Heart left ventricle (tissue), 16 donors: ENCODE measurements around the gene TTLL5. TPM values are rescaled to one million over a fixed set of nuclear protein-coding genes. Genes with fewer than 3 reads are reported as not detected.

ENCODE experiments used
- ATAC-seq, 4 donors: fragments of 200-7000 bp; cut with Tn5 transposase; one replicate each; pipeline ENCODE4 v1.9.1; 2020 to 2022; ENCODE audit warnings: moderate library complexity in 4 of 4, mild to moderate bottlenecking in 3 of 4, moderate number of reproducible peaks in 1 of 4
- DNase-seq, 5 donors: peaks; one replicate each; pipeline ENCODE4 v3.0.0-alpha.2; 2020
- H3K27ac ChIP-seq, 12 donors: fragments of 200-600 bp; sonication (generic) in 4 of 12; one replicate each; pipeline versions ENCODE4 v1.5.0 to v1.8.0; 2016 to 2022; ENCODE audit warnings: mild to moderate bottlenecking in 2 of 12
- H3K27me3 ChIP-seq, 9 donors: fragments of 200-600 bp; sonication (generic) in 2 of 9; one replicate each; pipeline versions ENCODE4 v1.5.1 to v1.8.0; 2016 to 2022; ENCODE audit warnings: mild to moderate bottlenecking in 3 of 9
- H3K36me3 ChIP-seq, 9 donors: fragments of 200-600 bp; sonication (generic) in 2 of 9; one replicate each; pipeline versions ENCODE4 v1.5.0 to v1.8.0; 2018 to 2022; ENCODE audit warnings: mild to moderate bottlenecking in 2 of 9
- H3K4me1 ChIP-seq, 12 donors: fragments of 200-600 bp; sonication (generic) in 4 of 12; one replicate each; pipeline versions ENCODE4 v1.5.0 to v1.8.0; 2016 to 2022; ENCODE audit warnings: mild to moderate bottlenecking in 3 of 12
- H3K4me3 ChIP-seq, 12 donors: fragments of 200-600 bp; sonication (generic) in 4 of 12; one replicate each; pipeline versions ENCODE4 v1.5.0 to v1.8.0; 2017 to 2022; ENCODE audit warnings: mild to moderate bottlenecking in 9 of 12, moderate library complexity in 4 of 12
- H3K9me3 ChIP-seq, 12 donors: fragments of 200-600 bp; sonication (generic) in 4 of 12; one replicate each; pipeline versions ENCODE4 v1.5.0 to v1.8.0; 2016 to 2022; ENCODE audit warnings: mild to moderate bottlenecking in 1 of 12
- POLR2A ChIP-seq, 2 donors: fragments of 450-650 bp; IDR thresholded peaks; one replicate each; pipeline ENCODE4 v1.6.1; 2017; ENCODE audit warnings: antibody characterized with exemption in 2 of 2, mild to moderate bottlenecking in 2 of 2, moderate library complexity in 2 of 2
- WGBS, 4 donors: extraction: QIAGEN DNeasy Blood & Tissue Kit in 2 of 4; methylation state at CpG; one replicate each; pipeline versions ENCODE4 v1.1.5 to v1.1.7; 2013 to 2018; 5-methylcytosine and 5-hydroxymethylcytosine counted together
- intact Hi-C, 10 donors: fragments of 100-400 bp; cut with DNase I; formaldehyde crosslinking; loops; one replicate each; pipeline versions ENCODE4 v1.11.1 to v1.14.2; 2022
- polyA plus RNA-seq, 2 donors: library from polyadenylated mRNA; stranded (reverse); fragments of 200-250 nt; gene quantifications; one replicate each; pipeline ENCODE4 v1.2.3, GENCODE V29; 2013
- total RNA-seq, 9 donors: library from RNA; depleted of rRNA in 2 of 9; stranded (reverse); fragments of >200 nt in 2 of 9; fragmentation: NEBNext Ultra II Directional in 3 of 9; extraction: Animal tissue kit (Norgen Biotek cat#: 25700) in 3 of 9; gene quantifications; one replicate each; pipeline versions ENCODE4 v1.1.0 to v1.2.4, GENCODE V29; 2016 to 2023
- TF ChIP-seq, protein P1 (sequence below), 12 donors: fragments of 200-600 bp; sonication (generic) in 4 of 12; IDR thresholded peaks; one replicate each; pipeline versions ENCODE4 v1.5.0 to v1.8.0; 2018 to 2022; ENCODE audit warnings: antibody characterized with exemption in 12 of 12, mild to moderate bottlenecking in 5 of 12
- donor health status: ischemic (EF 13 %, LVEDD 7.1; RV severe dilation, severe dysfunction).
- donor health status: healthy with polysubstance abuse.
- donor health status: DM: no; HTN: yes; CAD: no.
- donor health status: DM: no; HTN: no; CAD: no.
- donor health status: ischemic (EF 25% LVEDD 6.9; RV normal size, moderate dysfunction).
- donor health status: ischemic (EF 25% LVEDD 5.7; RV mildly dilated, moderate dysfunction).
- donor health status: healthy.
- donor health status: DM: yes; HTN: yes; CAD: no.
- donor health status: ischemic (EF 35%, LVEDD 5.7; RV mildly dilated, moderate dysfunction).
- donor health status: nonischemic (EF 11% LVEDD 7.7; RV severe dilation, severe dysfunction).
- donor health status: DM: yes; HTN: yes; CAD: no.
- donor health status: PGD.
- donor health status: ischemic (EF 29% LVEDD 5.4; RV normal size, mild dysfunction).
- donor health status: nonischemic (EF 23%, LVEDD 6.1; RV moderate dilation, normal function).

TTLL5 gene
- total and polyA plus RNA-seq, 11 donors: 6.2 to 24.6 (median 15.8) TPM

DNA sequence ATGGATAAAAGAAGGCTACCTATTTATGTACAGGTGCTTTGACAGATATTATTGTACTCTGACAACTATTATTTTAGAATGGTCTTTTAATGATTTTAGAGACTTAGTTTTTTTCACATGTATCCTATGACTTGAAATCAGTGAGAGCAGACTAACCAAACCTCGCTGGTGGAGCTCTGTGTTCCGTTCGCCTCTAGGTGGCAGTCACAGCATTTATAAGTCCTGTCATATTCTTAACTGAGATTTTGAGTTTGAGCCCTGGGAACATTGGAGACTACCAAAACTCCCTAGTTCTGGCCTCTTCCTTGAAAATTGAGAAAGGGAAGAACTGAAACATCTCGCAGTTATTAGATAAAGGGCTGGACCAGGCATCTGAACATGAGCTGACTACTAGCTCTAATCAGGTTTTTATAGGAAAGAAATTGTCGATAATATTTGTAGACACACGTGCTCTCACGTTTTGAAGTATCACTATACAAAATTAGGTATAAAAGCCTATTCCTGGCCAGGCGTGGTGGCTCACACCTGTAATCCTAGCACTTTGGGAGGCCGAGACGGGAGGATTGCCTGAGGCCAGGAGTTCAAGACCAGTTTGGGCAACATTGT is 48.3 kb downstream of the TTLL5 start:
- no peaks in the 10 kb centered on the region for H3K9me3 ChIP-seq
- 55 to 59% (median 57%) methylated on average over 10 of the region's 10 CpGs for WGBS, 4 donors
- no peak overlapping the region for H3K4me3 ChIP-seq
- peaks cover 0 to 29% (median 16%) of the 10 kb centered on the region in 9 donors for H3K36me3 ChIP-seq
- intact Hi-C loops: loop anchor here in 7 of 10 donors (1.0 to 10.0 kb wide), 11 partner anchors 83 to 678 kb away; partner anchors contain the start of gene TGFB3 (in 1 of the 7)
- TF ChIP-seq POLR2A (IDR thresholded peaks at IDR 0.05): no peak
- TF ChIP-seq, protein P1, sequence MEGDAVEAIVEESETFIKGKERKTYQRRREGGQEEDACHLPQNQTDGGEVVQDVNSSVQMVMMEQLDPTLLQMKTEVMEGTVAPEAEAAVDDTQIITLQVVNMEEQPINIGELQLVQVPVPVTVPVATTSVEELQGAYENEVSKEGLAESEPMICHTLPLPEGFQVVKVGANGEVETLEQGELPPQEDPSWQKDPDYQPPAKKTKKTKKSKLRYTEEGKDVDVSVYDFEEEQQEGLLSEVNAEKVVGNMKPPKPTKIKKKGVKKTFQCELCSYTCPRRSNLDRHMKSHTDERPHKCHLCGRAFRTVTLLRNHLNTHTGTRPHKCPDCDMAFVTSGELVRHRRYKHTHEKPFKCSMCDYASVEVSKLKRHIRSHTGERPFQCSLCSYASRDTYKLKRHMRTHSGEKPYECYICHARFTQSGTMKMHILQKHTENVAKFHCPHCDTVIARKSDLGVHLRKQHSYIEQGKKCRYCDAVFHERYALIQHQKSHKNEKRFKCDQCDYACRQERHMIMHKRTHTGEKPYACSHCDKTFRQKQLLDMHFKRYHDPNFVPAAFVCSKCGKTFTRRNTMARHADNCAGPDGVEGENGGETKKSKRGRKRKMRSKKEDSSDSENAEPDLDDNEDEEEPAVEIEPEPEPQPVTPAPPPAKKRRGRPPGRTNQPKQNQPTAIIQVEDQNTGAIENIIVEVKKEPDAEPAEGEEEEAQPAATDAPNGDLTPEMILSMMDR (IDR thresholded peaks at IDR 0.05): peak; percentile 71 to 89 (median 78)
- ATAC-seq: peak in 3 of 4 donors; percentile 67 to 73 (median 67)
- no peaks in the 10 kb centered on the region for H3K27me3 ChIP-seq
- DNase-seq: peak; percentile 60 to 75 (median 69)
- peaks cover 0 to 27% (median 13%) of the 10 kb centered on the region in 12 donors for H3K4me1 ChIP-seq
- no peak overlapping the region for H3K27ac ChIP-seq

DNA sequence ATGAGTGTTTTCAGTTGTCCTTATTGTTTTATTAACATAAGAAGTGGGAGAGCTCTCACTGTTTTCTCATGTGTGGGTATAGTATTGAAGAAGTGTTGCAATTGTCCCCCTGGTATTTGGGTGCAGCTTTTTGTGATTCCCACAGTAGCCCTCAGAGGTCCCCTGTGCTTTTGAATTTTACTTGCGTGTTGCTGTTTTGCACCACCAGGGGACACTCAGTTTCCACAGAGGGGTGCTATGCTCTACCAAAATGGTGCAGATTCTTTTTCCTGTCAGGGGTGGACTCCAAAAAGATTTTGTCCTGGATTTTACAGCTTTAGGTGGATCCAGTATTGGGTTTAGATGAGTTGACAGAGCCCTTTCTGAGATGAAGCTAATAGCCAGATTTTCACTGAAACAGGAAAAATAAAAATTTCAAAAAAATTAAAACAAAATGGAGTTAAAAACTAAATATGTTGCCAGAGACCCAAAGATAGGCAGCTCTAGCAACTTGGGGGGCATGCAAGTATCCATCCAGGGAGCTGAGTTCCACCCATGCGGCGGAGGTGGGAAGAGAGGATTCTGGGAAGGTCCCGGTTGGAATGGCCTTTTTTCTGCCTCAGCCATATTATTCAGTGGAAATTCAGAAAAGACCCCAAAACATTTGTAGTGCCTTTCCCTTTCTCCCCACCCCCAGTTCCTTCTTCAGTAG is 50.2 kb downstream of the TTLL5 start:
- H3K27ac ChIP-seq: peak overlapping the region; percentile 10 to 77 (median 62)
- TF ChIP-seq, protein P1 (IDR thresholded peaks at IDR 0.05): peak; percentile 46 to 77 (median 64)
- no peak for TF ChIP-seq POLR2A (IDR thresholded peaks at IDR 0.05)
- H3K9me3 ChIP-seq: no peaks in the 10 kb centered on the region
- ATAC-seq (peak; percentile 58 to 83 (median 74)), DNase-seq (peak in 2 of 5 donors; percentile 28 to 30)
- intact Hi-C loops: loop anchor here (1.0 to 10.0 kb wide), 9 partner anchors 81 to 934 kb away; partner anchors contain the start of gene TGFB3 (in 1 of the 10)
- H3K4me1 ChIP-seq: peaks cover 0 to 31% (median 15%) of the 10 kb centered on the region in 12 donors
- peaks cover 0 to 22% (median 16%) of the 10 kb centered on the region in 9 donors for H3K36me3 ChIP-seq
- no peak overlapping the region for H3K4me3 ChIP-seq
- 81 to 91% (median 88%) methylated on average over 4 of the region's 4 CpGs for WGBS, 4 donors
- H3K27me3 ChIP-seq: no peaks in the 10 kb centered on the region

DNA sequence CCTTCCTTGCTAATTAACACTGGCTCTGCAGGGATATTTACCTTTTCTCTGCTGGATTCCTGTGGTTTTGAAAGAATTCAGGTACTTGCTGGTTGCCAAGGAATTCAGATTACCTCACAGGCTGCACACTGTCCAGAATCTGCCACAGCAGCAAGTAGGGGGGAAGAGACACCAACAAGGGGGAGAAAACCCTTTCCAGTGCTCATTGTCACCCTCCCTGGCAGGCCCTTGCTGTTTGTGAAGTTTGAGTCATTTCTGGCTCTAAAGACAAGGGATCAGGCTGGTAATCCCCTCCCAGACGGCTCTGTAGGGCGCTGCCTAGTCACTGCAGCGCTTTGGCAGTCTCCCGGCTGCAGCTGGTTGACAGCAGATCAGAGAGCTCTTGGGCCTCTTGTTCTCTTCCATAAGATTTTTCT is 50.8 kb downstream of the TTLL5 start:
- intact Hi-C loops: loop anchor here (1.0 to 10.0 kb wide), 10 partner anchors 80 to 933 kb away; partner anchors contain the start of gene TGFB3 (in 1 of the 10)

More for the DNA sequence above, 50.8 kb downstream of the TTLL5 start:
- 15 to 59% (median 47%) methylated on average over 4 of the region's 4 CpGs for WGBS, 4 donors
- Histone ChIP-seq H3K9me3 (no peaks in the 10 kb centered on the region), H3K4me3 (no peak overlapping the region), H3K4me1 (peaks cover 0 to 31% (median 15%) of the 10 kb centered on the region in 12 donors), H3K36me3 (peaks cover 0 to 22% (median 16%) of the 10 kb centered on the region in 9 donors), H3K27ac (peak overlapping the region; percentile 10 to 77 (median 62)), H3K27me3 (no peaks in the 10 kb centered on the region)
- DNase-seq: peak; percentile 42 to 74 (median 65)
- TF ChIP-seq, protein P1 (IDR thresholded peaks at IDR 0.05): no peak
- no peak for TF ChIP-seq POLR2A (IDR thresholded peaks at IDR 0.05)
- ATAC-seq: peak; percentile 77 to 92 (median 88)
